CD4-positive, alpha-beta T cell treated with Interleukin-2 at 100 ng/mL for 4 hours (primary cell): Measurements from ENCODE around the gene IER3.

ENCODE experiments used
- DNase-seq: peaks from one replicate; pipeline ENCODE4 v3.0.0-alpha.2; 2020; ENCODE audit warnings: low spot score

IER3 gene

GRCh38 chr6:30703821-30704220, 40.5 kb downstream of the IER3 start:
- DNase-seq, result no peak

GRCh38 chr6:30703011-30703410, 41.3 kb downstream of the IER3 start:
- DNase-seq, result no peak

GRCh38 chr6:30700340-30700739, 44.0 kb downstream of the IER3 start:
- no peak for DNase-seq

GRCh38 chr6:30696432-30696831, 47.9 kb downstream of the IER3 start:
- no peak for DNase-seq
